Activated CD4-positive, alpha-beta T cell treated with anti-CD3 and anti-CD28 coated beads, Interleukin-10, Interleukin-2, amounts not matched to agents 100 ng/mL and 50 ng/mL, durations not matched to agents 16 hours and 8 hours (primary cell): ENCODE data around the gene ABR.
A peak's percentile ranks its signal among the peaks of the same experiment; 100 is the strongest.
"Not testable (repeated sequence)": the region's sequence is repeated elsewhere in the genome, so short reads cannot be mapped to it uniquely, and the experiment has no call there.

Experiments
- DNase-seq: peaks from one replicate; pipeline ENCODE4 v3.0.0-alpha.2; 2020

ABR gene

GRCh38 chr17:1145311-1145986 lies 34.3 kb downstream of the ABR start:
- no peak for DNase-seq

DNA sequence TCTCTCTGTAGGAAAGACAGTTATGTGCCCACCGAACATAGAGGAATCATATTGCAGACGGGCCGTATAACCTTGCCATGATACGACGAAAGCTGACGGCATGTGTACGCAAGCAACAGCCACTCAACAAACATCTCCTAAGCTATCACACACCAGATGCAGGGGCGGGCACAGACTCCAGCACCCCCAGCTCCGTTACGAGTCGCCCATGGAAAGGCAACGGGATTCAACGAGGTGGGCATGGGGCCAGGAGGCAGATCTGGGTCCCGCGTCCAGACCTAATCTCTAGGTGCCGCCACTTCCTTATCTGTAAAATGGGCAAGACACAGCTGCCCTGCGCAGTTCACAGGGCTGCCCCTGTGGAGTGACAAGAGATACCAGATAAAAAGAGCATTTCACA lies 35.6 kb downstream of the ABR start:
- DNase-seq: no peak

DNA sequence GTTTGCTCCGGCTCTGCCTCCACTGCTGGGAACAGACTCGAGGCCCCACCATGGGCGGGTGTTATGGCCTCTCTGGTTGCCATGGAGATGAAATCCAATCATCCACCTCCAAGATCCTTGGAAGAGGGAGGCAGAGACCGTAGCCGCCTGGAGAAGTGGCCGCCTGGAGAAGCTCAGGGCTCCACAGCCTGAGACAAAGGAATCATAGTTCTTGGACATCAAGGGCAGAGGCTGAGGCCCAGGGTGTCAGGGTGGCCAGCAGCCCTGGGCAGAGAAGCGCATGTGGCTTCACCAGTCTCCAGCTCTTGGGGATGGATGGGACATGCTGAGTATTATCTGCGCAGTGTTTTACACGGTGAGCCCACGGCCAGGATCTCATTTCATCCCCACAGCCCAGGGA lies 36.2 kb downstream of the ABR start:
- no peak for DNase-seq

DNA sequence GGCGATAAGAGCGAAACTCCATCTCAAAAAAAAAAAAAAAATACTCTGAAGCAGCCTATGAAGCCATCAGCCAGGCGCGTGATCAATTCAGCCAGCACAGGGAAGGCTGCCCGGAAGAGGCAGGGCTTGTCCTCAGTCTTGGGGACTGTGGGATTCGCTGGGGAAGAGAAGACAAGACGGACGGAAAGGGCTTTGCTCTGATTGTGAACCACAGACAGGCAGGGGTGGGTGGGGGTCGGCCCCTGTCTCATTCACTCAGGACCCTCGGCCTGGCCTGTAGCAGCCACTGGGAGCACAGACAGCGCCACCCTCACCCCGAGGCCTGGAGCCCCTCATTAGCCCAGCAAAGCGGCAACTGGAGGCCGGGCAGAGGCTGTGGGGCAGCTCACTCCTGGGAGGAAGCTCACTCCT lies 37.2 kb downstream of the ABR start:
- DNase-seq: no peak

DNA sequence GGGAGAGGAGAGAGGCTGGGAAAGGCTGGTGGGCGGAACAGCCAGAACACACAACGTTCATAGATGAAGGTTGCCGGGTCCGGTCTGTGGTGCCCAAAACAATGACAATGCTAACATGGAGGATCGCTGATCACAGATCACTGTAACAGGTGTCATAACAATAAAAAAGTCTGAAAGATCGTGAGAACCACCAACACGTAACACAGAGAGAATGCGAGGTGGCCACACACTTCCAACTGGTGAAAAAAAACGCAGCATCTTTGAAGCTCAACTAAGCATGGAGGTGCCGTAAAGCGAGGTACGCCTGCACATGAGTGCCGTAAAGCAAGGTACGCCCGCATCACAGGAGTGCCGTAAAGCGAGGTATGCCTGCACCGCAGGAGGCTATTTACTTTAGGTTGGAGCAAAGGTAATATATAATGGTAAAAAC lies 42.3 kb downstream of the ABR start:
- peak; percentile 29 for DNase-seq

DNA sequence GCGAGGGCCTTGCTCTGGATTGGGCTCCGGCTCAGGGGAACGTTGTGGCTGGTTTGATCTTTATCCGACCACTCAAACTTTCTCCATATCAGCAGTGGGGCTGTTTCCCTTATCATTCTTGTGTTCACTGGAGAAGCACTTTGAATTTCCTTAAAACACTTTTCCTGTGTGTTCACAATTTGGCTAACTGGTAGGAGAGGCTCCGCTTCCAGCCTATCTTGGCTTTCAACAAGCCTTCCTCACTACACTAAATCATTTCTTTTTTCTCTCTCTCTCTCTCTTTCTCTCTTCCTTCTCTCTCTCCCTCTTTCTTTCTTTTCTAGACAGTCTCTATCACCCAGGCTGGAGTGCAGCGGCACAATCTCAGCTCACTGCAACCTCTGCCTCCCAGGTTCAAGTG lies 43.0 kb downstream of the ABR start:
- DNase-seq: no peak

GRCh38 chr17:1134634-1135324 lies 45.0 kb downstream of the ABR start:
- no peak for DNase-seq

DNA sequence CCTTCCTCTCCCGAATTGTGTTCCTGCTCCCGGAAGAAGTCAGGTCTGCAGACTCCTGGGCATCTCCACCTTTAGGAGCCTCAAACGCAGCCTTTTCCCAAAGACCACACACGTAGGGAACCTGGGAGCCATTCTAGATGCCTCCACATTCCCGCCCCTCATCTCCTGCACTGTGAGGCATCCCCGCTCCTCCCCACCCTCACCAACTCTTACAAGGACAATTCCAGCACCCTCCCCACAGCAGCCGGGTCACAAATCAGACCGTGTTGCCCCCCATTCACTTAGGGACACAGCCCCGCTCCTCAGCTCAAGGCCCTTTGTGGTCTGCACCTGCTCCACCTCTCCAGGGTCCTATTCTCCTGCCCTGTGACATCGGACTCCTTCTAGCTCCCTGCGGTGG lies 49.6 kb downstream of the ABR start:
- no peak for DNase-seq

DNA sequence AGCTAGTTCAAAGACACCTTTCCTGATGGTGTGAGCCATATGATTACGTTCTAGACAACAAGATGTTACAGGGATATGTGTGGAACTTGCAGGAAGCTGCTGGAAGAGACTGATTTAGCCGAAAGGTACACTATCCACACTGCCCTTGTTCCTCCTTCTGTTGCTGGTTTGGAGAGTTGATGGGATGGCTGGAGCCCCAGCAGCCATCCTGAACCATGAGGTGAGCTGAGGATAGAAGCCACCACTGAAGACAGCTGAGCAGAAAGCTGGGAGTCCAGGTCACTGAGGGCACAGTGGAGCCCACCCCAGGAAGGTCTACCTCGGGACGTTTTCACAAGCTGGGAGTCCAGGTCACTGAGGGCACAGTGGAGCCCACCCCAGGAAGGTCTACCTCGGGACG lies 51.3 kb downstream of the ABR start:
- DNase-seq: not testable (repeated sequence)

DNA sequence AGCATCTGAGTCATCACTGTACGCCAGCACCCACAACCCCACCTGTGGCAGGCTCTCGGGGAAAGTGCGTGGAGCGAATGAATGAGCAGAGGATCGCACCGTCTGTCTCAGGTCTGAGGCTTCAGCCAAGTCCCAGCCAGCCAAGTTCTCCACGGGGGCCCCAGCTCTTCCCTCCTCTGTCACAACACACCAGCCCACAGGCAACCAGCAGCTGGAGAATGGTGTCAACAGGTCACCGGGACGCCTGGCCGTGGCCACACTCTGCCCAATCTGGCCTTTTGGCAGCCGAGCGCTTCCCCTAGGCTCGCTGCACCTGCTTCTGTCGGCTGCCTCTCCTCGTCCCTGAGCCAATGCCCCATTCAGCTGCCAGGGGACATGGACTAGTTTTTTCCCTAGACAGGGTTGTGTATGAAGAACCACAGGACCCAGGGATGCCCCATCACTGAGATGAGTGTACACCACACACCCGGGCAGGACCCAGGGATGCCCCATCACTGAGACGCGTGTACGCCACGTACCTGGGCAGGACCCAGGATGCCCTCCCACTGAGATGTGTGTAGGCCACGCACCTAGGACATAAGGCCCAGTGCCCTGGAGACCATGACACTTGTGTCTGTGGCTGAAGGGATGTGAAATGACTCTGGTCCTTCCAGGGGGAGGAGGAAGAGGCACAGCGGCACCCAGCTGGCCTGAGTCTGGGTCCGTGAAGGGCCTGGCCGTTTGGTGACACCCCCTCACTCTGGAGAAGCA lies 52.8 kb downstream of the ABR start:
- no peak for DNase-seq

DNA sequence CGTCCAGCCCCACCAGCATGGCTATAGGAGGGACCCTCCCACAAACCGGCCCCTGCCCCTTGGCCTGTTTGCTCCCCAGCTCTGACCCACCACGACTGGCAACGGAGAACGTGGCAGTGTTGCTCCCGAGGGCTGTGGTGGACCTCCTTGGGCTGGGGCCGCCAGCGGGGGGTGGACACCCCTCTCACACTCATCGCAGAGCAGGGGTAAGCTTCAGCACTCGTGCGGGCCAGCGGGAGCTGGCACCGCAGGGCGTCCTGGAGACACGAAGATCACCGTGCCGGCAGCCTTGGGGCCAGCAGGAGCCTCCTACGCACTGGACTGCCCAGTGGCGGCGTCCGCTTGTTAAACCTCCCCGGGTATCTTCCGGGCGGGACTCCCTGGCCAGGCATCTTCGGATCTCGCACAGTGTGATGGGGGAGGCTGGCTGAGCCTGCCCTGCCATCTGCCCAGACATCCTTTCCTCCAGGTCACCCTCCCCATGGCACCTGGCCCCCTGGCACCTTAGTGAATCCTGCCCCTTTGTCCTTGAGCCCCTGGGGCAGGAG lies 53.5 kb downstream of the ABR start:
- no peak for DNase-seq

DNA sequence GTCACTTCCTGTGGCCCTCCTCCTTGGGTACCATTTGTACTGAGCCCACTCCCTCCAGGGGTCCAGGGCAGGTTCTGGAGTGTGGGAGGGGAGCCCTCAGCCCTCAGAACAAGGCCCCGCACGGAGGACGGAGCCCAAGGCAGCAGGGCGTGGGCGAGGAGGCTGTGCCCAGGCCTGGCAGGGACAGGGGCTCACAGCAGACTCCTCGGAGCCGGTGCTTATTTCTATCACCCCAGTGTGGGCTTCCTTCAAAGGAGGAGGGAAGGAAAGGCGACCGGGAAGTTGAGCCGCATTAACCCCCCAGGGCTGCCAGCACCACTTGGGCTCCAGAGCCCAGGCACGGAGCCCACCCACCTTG lies 54.0 kb downstream of the ABR start:
- no peak for DNase-seq

GRCh38 chr17:1124896-1125787 lies 54.6 kb downstream of the ABR start:
- DNase-seq: no peak

- no peak for DNase-seq
Observed at GRCh38 chr17:1123921-1124715, 55.7 kb downstream of the ABR start.

- DNase-seq: no peak
Observed at GRCh38 chr17:1123393-1123831, 56.4 kb downstream of the ABR start.

DNA sequence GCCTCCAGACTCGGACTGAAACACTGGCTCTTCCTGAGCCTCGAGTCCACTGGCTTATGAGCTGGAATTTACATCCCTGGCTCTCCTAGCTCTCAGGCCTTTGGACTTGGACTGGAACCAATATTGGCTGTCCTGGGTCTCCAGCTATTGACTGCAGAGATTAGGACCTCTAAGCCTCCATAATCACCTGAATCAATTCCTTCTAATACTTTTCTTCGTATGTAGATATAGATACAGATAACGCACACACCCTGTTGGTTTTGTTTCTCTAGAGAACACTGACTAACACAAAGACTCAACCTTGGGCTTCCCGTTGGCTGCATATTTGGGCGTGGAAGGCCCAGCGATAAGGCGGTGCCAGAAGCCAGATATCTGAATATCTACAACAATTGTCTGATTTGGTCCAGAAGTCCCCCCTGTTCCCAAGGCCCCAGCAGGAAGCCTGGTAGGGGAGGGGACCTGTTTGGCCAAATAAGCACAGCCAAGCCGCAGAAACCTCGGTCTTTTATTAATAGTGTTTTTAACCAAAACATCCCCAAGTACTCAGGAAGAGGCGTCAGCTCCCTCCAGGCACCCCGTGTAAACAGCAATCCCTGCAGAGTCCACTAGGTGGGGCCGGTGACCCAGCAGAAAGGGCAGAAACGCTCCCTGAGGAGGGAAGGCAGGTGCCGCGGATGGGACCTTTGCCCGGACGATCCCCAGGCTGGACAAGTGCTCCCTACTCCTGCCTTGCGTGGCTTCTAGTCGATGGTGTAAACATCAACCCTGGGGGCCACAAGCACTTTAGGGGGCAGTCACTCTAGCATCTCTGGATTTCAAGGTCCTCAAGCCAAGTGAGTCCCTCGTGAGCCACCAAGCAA lies 57.0 kb downstream of the ABR start:
- peak; percentile 84 for DNase-seq

GRCh38 chr17:1121442-1121817 lies 58.4 kb downstream of the ABR start:
- not testable (repeated sequence) for DNase-seq

- DNase-seq: peak; percentile 3
Observed at GRCh38 chr17:1120596-1121441, 59.0 kb downstream of the ABR start.

DNA sequence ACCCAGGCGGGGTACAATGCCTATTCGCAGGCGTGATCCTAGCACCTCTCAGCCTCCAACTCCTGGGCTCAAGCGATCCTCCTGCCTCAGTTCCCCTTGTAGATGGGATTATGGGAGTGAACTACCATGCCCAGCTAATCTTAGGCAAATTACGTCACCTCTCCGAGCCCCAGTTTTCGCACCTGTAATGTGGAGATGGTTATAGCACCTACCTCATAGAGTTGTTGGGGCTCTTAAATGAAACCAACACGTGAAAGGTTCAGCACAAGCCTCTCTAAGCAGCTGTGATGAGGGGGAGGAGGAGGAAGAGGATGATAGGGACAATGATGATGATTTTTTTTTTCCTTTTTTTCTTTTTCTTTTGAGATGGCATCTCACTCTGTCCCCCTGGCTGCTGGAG lies 59.9 kb downstream of the ABR start:
- DNase-seq: no peak

DNA sequence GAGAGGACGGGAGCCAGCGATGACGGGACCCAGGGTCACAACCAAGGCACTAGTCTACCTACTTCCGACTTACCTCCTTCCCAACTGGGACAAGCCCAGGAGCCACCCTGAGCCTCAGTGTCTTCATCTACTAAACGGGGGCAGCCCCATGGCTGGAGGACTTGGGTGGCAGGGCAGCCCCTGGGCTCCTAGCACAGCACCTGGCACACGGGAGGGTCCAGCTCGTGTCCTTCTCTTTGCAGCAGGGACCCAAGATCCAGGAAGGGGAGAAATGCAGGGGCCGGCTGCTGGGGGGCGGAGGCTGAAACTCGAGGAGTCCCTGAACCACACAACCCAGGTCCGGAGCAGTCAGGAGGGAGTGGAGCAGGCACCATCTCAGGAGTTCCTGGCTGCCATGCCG lies 63.2 kb downstream of the ABR start:
- no peak for DNase-seq
